Kidney (tissue), 14 donors: ENCODE data around the gene STXBP1. TPM values are rescaled to one million over a fixed set of nuclear protein-coding genes. Genes with fewer than 3 reads are reported as not detected.
A peak's percentile ranks its signal among the peaks of the same experiment; 100 is the strongest.

Experiments used
- DNase-seq, 5 donors: peaks; one replicate each; pipeline ENCODE4 v3.0.0-alpha.2; 2013 to 2020
- FAIRE-seq: peaks from 2 replicates; lab custom pipeline; 2012; peaks lifted over from hg19 to GRCh38; lab: Jason Lieb, UNC
- H3K27ac ChIP-seq, 2 donors: one replicate each; pipeline ENCODE4 v1.7.0; 2013; ENCODE audit warnings: low read depth in 2 of 2, low read length in 2 of 2, inconsistent platforms in 1 of 2
- H3K27me3 ChIP-seq: one replicate; pipeline ENCODE4 v1.7.1; 2013; ENCODE audit warnings: low read length, inconsistent platforms; ENCODE audit not compliant: control insufficient read depth, insufficient read depth
- H3K36me3 ChIP-seq, 3 donors: one replicate each; pipeline versions ENCODE4 v1.7.0 to v1.7.1; 2013; ENCODE audit warnings: low read length in 3 of 3, control low read depth in 1 of 3, inconsistent platforms in 1 of 3; ENCODE audit not compliant: insufficient read depth in 3 of 3, control insufficient read depth in 2 of 3
- H3K4me1 ChIP-seq, 3 donors: one replicate each; pipeline versions ENCODE4 v1.7.0 to v1.7.1; 2013; ENCODE audit warnings: low read length in 3 of 3, inconsistent platforms in 1 of 3, low read depth in 1 of 3; ENCODE audit not compliant: control insufficient read depth in 2 of 3, insufficient read depth in 2 of 3
- H3K4me3 ChIP-seq, 3 donors: one replicate each; pipeline versions ENCODE4 v1.7.0 to v1.8.1; 2013; ENCODE audit warnings: low read length in 3 of 3, control low read depth in 1 of 3, inconsistent platforms in 1 of 3
- H3K9ac ChIP-seq, 3 donors: one replicate each; pipeline versions ENCODE4 v1.7.0 to v1.7.1; 2013; ENCODE audit warnings: low read length in 3 of 3, control low read depth in 1 of 3, inconsistent platforms in 1 of 3
- H3K9me3 ChIP-seq, 3 donors: one replicate each; pipeline versions ENCODE4 v1.7.0 to v1.7.1; 2013; ENCODE audit warnings: low read length in 3 of 3, control low read depth in 1 of 3, inconsistent platforms in 1 of 3; ENCODE audit not compliant: control insufficient read depth in 2 of 3, insufficient read depth in 1 of 3
- intact Hi-C: fragments of 100-400 bp; cut with DNase I; formaldehyde crosslinking; loops from one replicate; pipeline ENCODE4 v1.11.1; 2022
- polyA plus RNA-seq: library from polyadenylated mRNA; stranded (reverse); fragments of 350-450 nt; fragmentation: Illumina TruSeq; extraction: RNeasy Lipid Tissue Mini Kit (QIAGEN cat#74804); gene quantifications from one replicate; pipeline ENCODE4 v1.2.3, GENCODE V29; 2014; ENCODE audit warnings: low read depth, low replicate concordance; ENCODE audit not compliant: insufficient read depth
- total RNA-seq: library from RNA; stranded (reverse); fragmentation: NEBNext Ultra II Directional; extraction: Animal tissue kit (Norgen Biotek cat#: 25700); gene quantifications from one replicate; pipeline ENCODE4 v1.2.1, GENCODE V29; 2021
- TF ChIP-seq, protein P1 (sequence below): IDR thresholded peaks from 3 replicates; pipeline ENCODE4 v1.5.1; 2012; ENCODE audit warnings: mild to moderate bottlenecking, moderate library complexity, borderline replicate concordance; ENCODE audit not compliant: insufficient read depth; ENCODE audit errors: extremely low read depth
- donor health status: control.
- donor health status: control.
- donor health status: control.
- donor health status: control.
- donor health status: control.
- donor health status: DM: yes; HTN: yes; CAD: no.
- donor health status: Normal renal cell carcinoma (clear cell type).

STXBP1 gene
- total and polyA plus RNA-seq, 2 donors from 2014 or later: 14.3 to 32.8 TPM

DNA sequence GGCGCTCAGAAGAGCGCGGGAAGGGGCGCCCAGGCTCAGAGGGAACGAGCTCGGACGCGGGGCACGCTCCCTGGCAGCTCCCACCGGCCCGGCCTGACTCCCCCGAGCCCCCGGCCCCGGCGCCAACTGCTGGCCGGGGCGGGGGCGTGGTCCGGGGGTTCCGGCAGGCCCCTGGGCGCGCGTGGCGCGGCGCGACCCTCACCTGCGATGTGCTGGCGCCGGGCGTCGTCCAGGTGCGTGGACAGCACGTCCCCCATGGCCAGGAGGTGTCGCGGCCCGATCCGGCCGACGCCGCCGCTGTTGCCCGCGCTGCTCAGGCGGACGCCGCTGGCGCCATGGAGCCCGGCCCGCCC lies 43.5 kb upstream of the STXBP1 start:
- FAIRE-seq: no peak
- intact Hi-C loops: no loop called here
- peak overlapping the region in 2 of 3 donors; percentile 73 to 82 for H3K4me3 ChIP-seq
- H3K27ac ChIP-seq: peak overlapping the region; percentile 94 to 97
- H3K9ac ChIP-seq: peak overlapping the region in 2 of 3 donors; percentile 74 to 94
- peaks cover 5 to 24% (median 17%) of the 10 kb centered on the region in 3 donors for H3K4me1 ChIP-seq
- DNase-seq: no peak
- H3K27me3 ChIP-seq: no peaks in the 10 kb centered on the region
- H3K36me3 ChIP-seq: no peaks in the 10 kb centered on the region
- TF ChIP-seq, protein P1, sequence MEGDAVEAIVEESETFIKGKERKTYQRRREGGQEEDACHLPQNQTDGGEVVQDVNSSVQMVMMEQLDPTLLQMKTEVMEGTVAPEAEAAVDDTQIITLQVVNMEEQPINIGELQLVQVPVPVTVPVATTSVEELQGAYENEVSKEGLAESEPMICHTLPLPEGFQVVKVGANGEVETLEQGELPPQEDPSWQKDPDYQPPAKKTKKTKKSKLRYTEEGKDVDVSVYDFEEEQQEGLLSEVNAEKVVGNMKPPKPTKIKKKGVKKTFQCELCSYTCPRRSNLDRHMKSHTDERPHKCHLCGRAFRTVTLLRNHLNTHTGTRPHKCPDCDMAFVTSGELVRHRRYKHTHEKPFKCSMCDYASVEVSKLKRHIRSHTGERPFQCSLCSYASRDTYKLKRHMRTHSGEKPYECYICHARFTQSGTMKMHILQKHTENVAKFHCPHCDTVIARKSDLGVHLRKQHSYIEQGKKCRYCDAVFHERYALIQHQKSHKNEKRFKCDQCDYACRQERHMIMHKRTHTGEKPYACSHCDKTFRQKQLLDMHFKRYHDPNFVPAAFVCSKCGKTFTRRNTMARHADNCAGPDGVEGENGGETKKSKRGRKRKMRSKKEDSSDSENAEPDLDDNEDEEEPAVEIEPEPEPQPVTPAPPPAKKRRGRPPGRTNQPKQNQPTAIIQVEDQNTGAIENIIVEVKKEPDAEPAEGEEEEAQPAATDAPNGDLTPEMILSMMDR: no peak
- H3K9me3 ChIP-seq: no peaks in the 10 kb centered on the region

DNA sequence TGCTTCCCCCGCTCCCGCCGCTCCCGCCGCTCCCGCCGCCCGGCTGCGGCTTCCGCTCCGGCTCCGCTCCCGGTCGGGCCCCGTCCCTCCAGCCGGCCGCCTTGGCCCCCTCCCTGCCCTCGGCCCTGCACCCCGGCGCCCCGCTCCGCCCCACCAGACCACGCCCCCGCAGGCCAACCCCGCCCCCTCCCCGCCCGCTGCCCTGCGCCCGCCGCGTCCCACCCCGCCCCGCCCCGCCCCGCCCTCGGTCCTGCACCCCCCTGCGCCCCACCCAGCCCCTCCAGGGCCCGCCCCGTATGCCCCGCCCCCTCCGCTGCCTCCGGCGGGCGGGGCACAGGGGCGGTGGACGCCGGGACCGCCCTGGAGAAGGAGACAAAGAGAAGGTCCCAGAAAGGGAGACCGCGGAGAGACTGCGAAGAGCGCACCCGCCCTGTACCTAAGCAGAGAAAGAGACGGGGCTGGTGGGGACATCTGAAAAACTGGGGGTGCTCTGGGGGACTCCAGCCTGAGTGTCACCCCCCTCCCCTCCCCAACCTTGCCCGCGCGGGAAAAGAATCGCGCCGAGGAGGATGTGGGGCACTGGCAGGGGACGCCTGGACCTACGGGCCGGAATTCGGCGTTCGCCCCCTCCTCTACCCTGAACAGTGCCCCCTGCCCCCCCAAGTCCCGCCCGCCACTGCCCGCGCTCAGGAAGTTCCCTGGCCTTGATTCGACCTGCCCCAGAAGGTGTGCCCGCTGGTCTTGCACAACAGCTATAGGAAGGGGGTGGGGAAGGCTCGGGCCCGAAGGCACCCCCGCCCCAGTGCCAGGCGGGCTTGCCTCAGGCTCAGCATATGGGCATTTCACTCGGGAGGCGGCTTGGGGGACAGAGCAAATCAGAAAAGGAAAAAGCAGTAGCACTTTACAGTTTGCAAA lies 42.8 kb upstream of the STXBP1 start:
- H3K9ac ChIP-seq: peak overlapping the region in 2 of 3 donors; percentile 47 to 61
- intact Hi-C loops: no loop called here
- H3K27ac ChIP-seq: peak overlapping the region; percentile 95 to 97
- no peaks in the 10 kb centered on the region for H3K27me3 ChIP-seq
- FAIRE-seq (no peak), DNase-seq (peak; percentile 91 to 96 (median 95))
- no peaks in the 10 kb centered on the region for H3K9me3 ChIP-seq
- H3K4me3 ChIP-seq: peak overlapping the region; percentile 16 to 82 (median 44)
- no peaks in the 10 kb centered on the region for H3K36me3 ChIP-seq
- TF ChIP-seq, protein P1: no peak
- peaks cover 5 to 24% (median 17%) of the 10 kb centered on the region in 3 donors for H3K4me1 ChIP-seq

DNA sequence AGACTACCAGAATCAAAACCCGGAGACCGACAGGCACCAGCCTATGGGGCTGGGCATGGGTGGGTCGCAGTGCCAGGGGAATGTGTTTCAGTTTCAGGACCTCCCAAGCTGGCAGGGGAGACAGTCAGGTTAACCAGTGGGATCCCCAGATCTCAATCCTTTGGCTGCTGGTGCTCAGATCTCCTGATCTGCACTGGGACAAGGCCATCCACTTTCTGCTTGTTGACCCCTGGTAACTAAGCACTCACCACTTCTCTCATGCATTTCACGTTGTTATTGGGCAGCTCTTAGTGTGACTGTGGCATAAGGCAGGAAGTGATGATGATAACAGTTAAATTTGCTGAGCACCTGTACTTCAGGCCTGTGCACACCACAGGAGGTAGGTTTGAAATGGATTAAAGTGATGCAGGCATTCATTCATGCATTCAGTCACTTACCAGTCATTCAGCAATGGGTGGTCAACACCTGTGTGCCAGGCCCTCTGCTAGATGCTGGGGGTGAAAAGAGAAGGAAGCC lies 42.1 kb upstream of the STXBP1 start:
- Histone ChIP-seq H3K4me1 (peaks cover 5 to 26% (median 17%) of the 10 kb centered on the region in 3 donors), H3K4me3 (peak overlapping the region in 2 of 3 donors; percentile 44 to 63), H3K9ac (peak overlapping the region in 2 of 3 donors; percentile 32 to 47), H3K36me3 (no peaks in the 10 kb centered on the region), H3K27me3 (no peaks in the 10 kb centered on the region), H3K9me3 (no peaks in the 10 kb centered on the region), H3K27ac (peak overlapping the region; percentile 93 to 95)
- DNase-seq (peak in 2 of 5 donors; percentile 40 to 54), FAIRE-seq (no peak)
- intact Hi-C loops: no loop called here
- TF ChIP-seq, protein P1: no peak
